Rectal smooth muscle tissue (tissue), 1 donor: ENCODE results near the gene RGS12.

ENCODE experiments used
- H3K27ac ChIP-seq: one replicate; pipeline ENCODE4 v1.7.0; 2013; ENCODE audit warnings: low read depth, low read length, inconsistent platforms
- H3K27me3 ChIP-seq: one replicate; pipeline ENCODE4 v1.7.0; 2013; ENCODE audit warnings: low read length; ENCODE audit not compliant: control insufficient read depth, insufficient read depth
- H3K36me3 ChIP-seq: one replicate; pipeline ENCODE4 v1.7.0; 2013; ENCODE audit warnings: low read length; ENCODE audit not compliant: control insufficient read depth, insufficient read depth
- H3K4me1 ChIP-seq: one replicate; pipeline ENCODE4 v1.7.0; 2013; ENCODE audit warnings: low read length; ENCODE audit not compliant: control insufficient read depth, insufficient read depth
- H3K4me3 ChIP-seq: one replicate; pipeline ENCODE4 v1.7.0; 2013; ENCODE audit warnings: low read length
- H3K9ac ChIP-seq: one replicate; pipeline ENCODE4 v1.7.0; 2013; ENCODE audit warnings: low read length

The RGS12 gene

DNA sequence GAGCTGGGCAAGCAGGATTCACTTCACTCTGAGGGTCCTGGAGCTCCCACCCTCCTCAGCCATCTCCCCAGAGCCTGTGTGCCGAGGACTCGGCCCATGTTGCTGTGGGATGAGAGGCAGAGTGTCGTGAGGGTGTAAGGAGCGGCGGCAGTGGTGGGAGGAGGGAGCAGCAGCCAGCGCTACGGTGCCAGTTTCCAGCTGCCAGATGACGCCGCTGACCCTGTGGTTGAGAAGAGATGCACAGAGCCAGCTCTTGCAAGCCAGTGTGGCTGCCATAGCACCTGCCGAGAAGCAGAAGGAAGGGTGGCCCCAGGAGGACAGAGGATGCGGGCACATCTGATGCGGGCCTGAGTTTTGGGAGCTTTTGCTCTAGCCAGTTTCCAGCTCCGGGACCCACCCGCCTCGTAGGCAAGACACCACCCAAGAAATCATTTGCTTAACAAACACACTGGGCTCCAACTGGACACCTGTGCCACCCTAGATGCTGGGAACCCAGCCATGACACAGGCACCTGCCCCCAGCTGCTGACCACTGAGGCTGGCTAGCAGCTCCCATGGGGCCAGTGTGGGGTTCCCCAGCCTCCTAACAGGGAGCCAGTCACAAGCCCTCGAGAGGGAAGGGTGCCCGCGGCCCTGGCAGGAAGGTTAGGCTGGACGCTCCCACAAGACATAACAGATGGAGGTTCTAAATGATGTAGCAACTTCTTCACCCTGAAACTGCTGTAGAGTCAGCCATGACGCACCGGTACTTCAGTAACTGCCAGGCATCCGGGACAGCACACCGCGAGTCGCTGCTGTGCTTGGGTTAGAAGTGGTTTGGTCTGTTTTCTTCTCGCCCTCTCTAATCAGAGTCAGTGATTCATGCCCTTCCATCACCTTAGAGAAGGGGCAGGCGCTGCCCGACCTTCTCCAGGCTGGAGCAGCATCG lies 35.0 kb upstream of the RGS12 start:
- Histone ChIP-seq H3K27ac (no peak overlapping the region), H3K4me1 (no peaks in the 10 kb centered on the region), H3K4me3 (no peak overlapping the region), H3K27me3 (no peaks in the 10 kb centered on the region), H3K9ac (no peak overlapping the region), H3K36me3 (no peaks in the 10 kb centered on the region)

DNA sequence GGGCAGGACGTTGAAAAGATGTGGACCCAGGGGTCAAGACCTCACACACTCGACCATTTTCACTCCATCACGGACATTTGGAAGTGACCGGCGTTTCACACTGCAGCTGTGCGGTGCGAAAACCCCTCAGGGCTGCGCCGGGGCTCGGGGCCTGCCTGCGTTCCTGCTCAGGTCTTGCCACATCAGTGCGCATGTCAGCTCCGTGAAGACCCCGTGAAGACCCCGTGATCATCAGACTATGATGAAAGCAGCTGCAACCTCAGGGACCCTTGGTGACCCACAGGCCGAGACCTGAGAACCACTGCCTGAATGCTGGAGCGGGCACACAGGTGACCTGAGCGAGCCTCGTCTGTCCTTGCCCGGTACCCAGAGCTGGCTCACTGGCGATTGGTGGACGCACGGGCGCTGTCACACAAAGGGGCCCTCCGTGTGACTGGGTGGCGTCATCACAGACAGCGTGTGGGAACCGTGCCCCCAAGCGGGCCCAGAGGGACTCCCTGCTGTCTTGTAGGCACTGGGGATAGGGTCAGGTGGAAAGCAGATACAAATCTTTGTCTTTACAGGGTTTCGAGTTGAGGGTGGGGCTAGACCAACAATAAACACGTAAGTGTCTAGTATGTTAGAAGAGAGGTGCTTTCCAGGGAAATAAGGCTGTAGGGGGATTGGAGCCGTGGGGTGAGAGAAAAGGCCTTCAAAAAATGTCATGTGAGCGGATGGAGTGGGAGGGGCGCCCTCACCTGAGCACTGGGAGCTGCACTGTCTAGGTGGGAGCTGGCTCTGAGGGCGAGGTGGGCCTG lies 31.2 kb upstream of the RGS12 start:
- no peak overlapping the region for H3K9ac ChIP-seq
- H3K27me3 ChIP-seq = no peaks in the 10 kb centered on the region
- H3K4me1 ChIP-seq = no peaks in the 10 kb centered on the region
- no peak overlapping the region for H3K4me3 ChIP-seq
- no peak overlapping the region for H3K27ac ChIP-seq
- no peaks in the 10 kb centered on the region for H3K36me3 ChIP-seq

- Histone ChIP-seq H3K36me3 (no peaks in the 10 kb centered on the region), H3K9ac (no peak overlapping the region), H3K27ac (no peak overlapping the region), H3K27me3 (no peaks in the 10 kb centered on the region), H3K4me1 (no peaks in the 10 kb centered on the region), H3K4me3 (no peak overlapping the region)
Observed at GRCh38 chr4:3262208-3263052, 30.4 kb upstream of the RGS12 start.

GRCh38 chr4:3263053-3263875 lies 29.6 kb upstream of the RGS12 start:
- H3K27ac ChIP-seq = no peak overlapping the region
- H3K36me3 ChIP-seq = no peaks in the 10 kb centered on the region
- H3K9ac ChIP-seq = no peak overlapping the region

GRCh38 chr4:3263876-3264193 lies 29.0 kb upstream of the RGS12 start:
- Histone ChIP-seq H3K36me3 (no peaks in the 10 kb centered on the region), H3K27ac (no peak overlapping the region), H3K4me3 (no peak overlapping the region), H3K9ac (no peak overlapping the region), H3K4me1 (no peaks in the 10 kb centered on the region), H3K27me3 (no peaks in the 10 kb centered on the region)

More at GRCh38 chr4:3263053-3263875, 29.6 kb upstream of the RGS12 start:
- H3K4me3 ChIP-seq = no peak overlapping the region
- H3K27me3 ChIP-seq = no peaks in the 10 kb centered on the region
- no peaks in the 10 kb centered on the region for H3K4me1 ChIP-seq

GRCh38 chr4:3266076-3266475 lies 26.7 kb upstream of the RGS12 start:
- H3K9ac ChIP-seq = no peak overlapping the region
- no peaks in the 10 kb centered on the region for H3K27me3 ChIP-seq
- H3K4me1 ChIP-seq = no peaks in the 10 kb centered on the region
- H3K4me3 ChIP-seq = no peak overlapping the region
- H3K27ac ChIP-seq = no peak overlapping the region
- no peaks in the 10 kb centered on the region for H3K36me3 ChIP-seq

DNA sequence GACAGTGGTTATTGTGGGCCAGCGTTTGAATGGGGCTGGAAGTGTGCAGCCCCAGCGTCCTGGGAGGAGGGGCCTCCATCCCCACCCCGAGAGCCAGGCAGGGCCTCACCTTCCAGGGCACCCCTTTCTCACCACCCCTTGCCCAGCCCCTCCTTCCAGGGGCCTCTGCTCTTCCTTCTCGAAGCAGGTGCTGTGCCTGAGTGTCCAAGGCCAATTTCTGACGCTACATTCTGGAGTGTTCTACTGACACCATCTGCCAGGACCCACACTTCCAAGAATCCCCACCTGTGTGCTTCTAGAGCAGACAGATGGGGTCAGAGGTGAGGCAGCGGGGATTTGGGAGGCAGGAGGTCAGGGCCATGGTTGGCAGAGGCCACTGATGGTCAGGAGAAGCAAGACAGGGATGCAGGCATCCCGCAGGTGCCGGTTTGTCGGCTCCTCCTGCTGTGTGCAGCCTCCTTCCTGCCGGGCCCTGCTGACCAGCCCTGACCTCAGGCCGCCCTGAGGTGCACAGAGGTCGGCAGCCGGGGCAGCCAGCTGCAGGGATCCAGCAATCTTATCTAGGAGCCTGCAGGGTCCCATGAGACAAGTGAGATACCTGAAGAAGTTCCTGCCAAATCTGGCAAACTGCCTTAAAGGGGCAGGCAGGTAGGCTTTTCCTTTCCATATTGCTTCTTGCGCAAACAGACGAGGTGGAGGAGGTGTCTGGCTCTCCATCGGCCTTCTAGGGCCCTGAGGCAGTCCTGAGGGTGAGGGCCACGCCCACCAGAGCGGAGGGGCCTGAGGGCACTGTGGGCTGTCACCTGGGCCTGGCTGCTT lies 25.0 kb upstream of the RGS12 start:
- H3K27ac ChIP-seq = no peak overlapping the region
- H3K4me3 ChIP-seq = no peak overlapping the region
- no peaks in the 10 kb centered on the region for H3K27me3 ChIP-seq
- no peaks in the 10 kb centered on the region for H3K36me3 ChIP-seq
- no peak overlapping the region for H3K9ac ChIP-seq
- no peaks in the 10 kb centered on the region for H3K4me1 ChIP-seq

- Histone ChIP-seq H3K27ac (no peak overlapping the region), H3K27me3 (no peaks in the 10 kb centered on the region), H3K4me3 (no peak overlapping the region), H3K9ac (no peak overlapping the region), H3K4me1 (no peaks in the 10 kb centered on the region), H3K36me3 (no peaks in the 10 kb centered on the region)
Observed at GRCh38 chr4:3268395-3269104, 24.3 kb upstream of the RGS12 start.

GRCh38 chr4:3269105-3269927 lies 23.5 kb upstream of the RGS12 start:
- Histone ChIP-seq H3K4me1 (no peaks in the 10 kb centered on the region), H3K27me3 (no peaks in the 10 kb centered on the region), H3K36me3 (no peaks in the 10 kb centered on the region), H3K9ac (no peak overlapping the region), H3K27ac (no peak overlapping the region), H3K4me3 (no peak overlapping the region)

DNA sequence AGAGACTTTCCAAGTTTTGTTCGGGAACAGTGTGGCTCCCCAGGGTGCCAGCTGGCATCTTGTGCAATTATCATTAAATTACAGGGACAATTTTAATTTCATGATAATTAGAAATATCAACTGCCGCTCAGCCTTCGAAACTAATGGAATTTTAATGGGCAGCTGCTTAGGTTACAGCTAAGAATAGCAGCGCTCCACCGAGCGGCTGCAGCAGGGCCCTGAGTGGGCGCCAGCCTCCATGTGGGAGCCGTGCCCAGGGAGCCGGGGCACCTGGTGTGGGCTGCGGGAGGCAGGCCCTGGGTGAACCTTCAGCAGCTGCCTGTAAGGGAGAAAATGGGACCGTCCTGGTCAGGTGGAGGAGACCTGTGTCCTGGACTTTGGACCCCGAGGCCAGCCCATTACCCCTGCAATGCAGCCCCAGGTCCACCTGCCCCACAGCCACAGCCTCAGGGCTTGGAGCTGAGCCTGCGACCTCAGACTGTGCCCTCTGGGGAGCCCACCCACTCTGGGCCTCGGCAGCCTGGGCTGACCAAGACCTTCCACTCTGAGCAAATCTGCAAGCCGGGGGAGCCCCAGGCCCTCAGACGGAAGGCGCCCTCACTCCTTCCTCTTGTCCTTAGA lies 22.7 kb upstream of the RGS12 start:
- H3K4me1 ChIP-seq = no peaks in the 10 kb centered on the region
- H3K27me3 ChIP-seq = no peaks in the 10 kb centered on the region
- no peak overlapping the region for H3K27ac ChIP-seq
- no peak overlapping the region for H3K4me3 ChIP-seq
- H3K9ac ChIP-seq = no peak overlapping the region
- H3K36me3 ChIP-seq = no peaks in the 10 kb centered on the region
